A549 (cell line): ENCODE data around the gene CLEC20A. TPM values are rescaled to one million over a fixed set of nuclear protein-coding genes. Genes with fewer than 3 reads are reported as not detected.

Source experiments
- ATAC-seq, 2 experiments: fragments of 200-7000 bp in 1 of 2; fragments of >200 bp in 1 of 2; cut with Nextera tagmentation in 1 of 2; cut with Tn5 transposase in 1 of 2; 3 replicates each; pipeline versions ENCODE4 v1.8.0 to v1.9.1; 2018 to 2020; ENCODE audit warnings: mild to moderate bottlenecking in 1 of 2, moderate library complexity in 1 of 2
- CTCF ChIA-PET: fragments of 300-600 bp; sonication (Branson Sonifier 250); formaldehyde crosslinking; extraction: SDS; loops from one replicate; lab custom pipeline; 2021; ENCODE audit warnings: antibody characterized with exemption, inconsistent platforms; lab: Yijun Ruan, JAX
- POLR2A ChIA-PET: fragments of 350-600 bp; formaldehyde crosslinking; extraction: SDS; loops from one replicate; lab custom pipeline; 2021; ENCODE audit warnings: antibody characterized with exemption, inconsistent platforms; lab: Yijun Ruan, JAX
- DNase-seq, 2 experiments: peaks; one replicate each; pipeline versions ENCODE4 v3.0.0 to v3.0.0-alpha.2; 2011 to 2016; ENCODE audit warnings: low read depth in 1 of 2, low spot score in 1 of 2
- FAIRE-seq: peaks from 2 replicates; lab custom pipeline; 2011; peaks lifted over from hg19 to GRCh38; lab: Jason Lieb, UNC
- H3K27ac ChIP-seq, 2 experiments: fragments of >200 bp; sonication (Bioruptor Twin); formaldehyde crosslinking; 3 replicates each; pipeline ENCODE4 v1.5.1; 2016 to 2017
- H3K4me1 ChIP-seq: fragments of >200 bp; sonication (Bioruptor Twin); formaldehyde crosslinking; 3 replicates; pipeline ENCODE4 v1.6.1; 2016
- H3K4me2 ChIP-seq: fragments of >200 bp; sonication (Bioruptor Twin); formaldehyde crosslinking; 3 replicates; pipeline ENCODE4 v1.6.1; 2016
- H3K4me3 ChIP-seq: fragments of >200 bp; sonication (Bioruptor Twin); formaldehyde crosslinking; 3 replicates; pipeline ENCODE4 v1.5.1; 2016
- H3K9me3 ChIP-seq: fragments of >200 bp; sonication (Bioruptor Twin); formaldehyde crosslinking; 3 replicates; pipeline ENCODE4 v1.6.1; 2016
- CHD2 ChIP-seq: fragments of 150-350 bp; IDR thresholded peaks from 2 replicates; pipeline ENCODE4 v1.6.1; 2014; ENCODE audit warnings: low read length; ENCODE audit not compliant: partially characterized antibody
- FOSB ChIP-seq: fragments of 250-450 bp; sonication (Bioruptor Pico); IDR thresholded peaks from 2 replicates; pipeline ENCODE4 v1.5.0; 2020; ENCODE audit warnings: mild to moderate bottlenecking, moderate library complexity
- HDAC2 ChIP-seq: fragments of 200-600 bp; sonication (generic); IDR thresholded peaks from 2 replicates; pipeline ENCODE4 v1.6.1; 2016
- HEYL ChIP-seq: fragments of 250-450 bp; sonication (Bioruptor Pico); IDR thresholded peaks from 2 replicates; pipeline ENCODE4 v1.8.0; 2021; ENCODE audit warnings: mild to moderate bottlenecking, moderate library complexity
- HMGXB4 ChIP-seq: fragments of 250-450 bp; sonication (Bioruptor Pico); IDR thresholded peaks from 2 replicates; pipeline ENCODE4 v1.5.0; 2021; ENCODE audit warnings: mild to moderate bottlenecking, moderate library complexity, borderline replicate concordance
- HOXB13 ChIP-seq: fragments of 250-450 bp; sonication (Bioruptor Pico); IDR thresholded peaks from 2 replicates; pipeline ENCODE4 v1.5.0; 2020; ENCODE audit warnings: low read depth, mild to moderate bottlenecking, moderate library complexity
- JUNB ChIP-seq: fragments of >200 bp; sonication (Bioruptor Twin); formaldehyde crosslinking; IDR thresholded peaks from 2 replicates; pipeline ENCODE4 v1.6.1; 2016
- KDM1A ChIP-seq: fragments of 200-600 bp; sonication (generic); IDR thresholded peaks from 2 replicates; pipeline ENCODE4 v1.6.1; 2016; ENCODE audit warnings: low read depth, mild to moderate bottlenecking
- NPAS2 ChIP-seq: fragments of 250-450 bp; sonication (Bioruptor Pico); IDR thresholded peaks from 2 replicates; pipeline ENCODE4 v1.8.0; 2022; ENCODE audit warnings: mild to moderate bottlenecking, moderate library complexity, borderline replicate concordance
- POLR2A ChIP-seq: IDR thresholded peaks from 2 replicates; pipeline ENCODE4 v1.6.1; 2012; ENCODE audit warnings: mild to moderate bottlenecking, low read length
- POLR2AphosphoS2 ChIP-seq: conservative IDR thresholded peaks from 2 replicates; pipeline ENCODE4 v1.6.1; 2012; ENCODE audit warnings: low read length, improper control_type of control experiment, inconsistent platforms
- RAD21 ChIP-seq, 2 experiments: fragments of >200 bp in 1 of 2; sonication (Bioruptor Twin) in 1 of 2; formaldehyde crosslinking in 1 of 2; IDR thresholded peaks in 1 of 2; conservative IDR thresholded peaks in 1 of 2; 2 replicates in 1 of 2; 3 replicates in 1 of 2; pipeline ENCODE4 v1.6.1; 2012 to 2018; ENCODE audit warnings: inconsistent platforms in 1 of 2
- RCOR1 ChIP-seq: fragments of 150-350 bp; IDR thresholded peaks from 2 replicates; pipeline ENCODE4 v1.6.1; 2014; ENCODE audit warnings: antibody characterized with exemption, low read length, low read depth
- RNF2 ChIP-seq: fragments of 200-600 bp; sonication (generic); IDR thresholded peaks from 2 replicates; pipeline ENCODE4 v1.6.1; 2016; ENCODE audit warnings: low read depth, mild to moderate bottlenecking, antibody characterized with exemption, moderate library complexity, borderline replicate concordance
- SMC3 ChIP-seq: fragments of >200 bp; sonication (Bioruptor Twin); formaldehyde crosslinking; IDR thresholded peaks from 3 replicates; pipeline ENCODE4 v1.6.1; 2018; ENCODE audit warnings: inconsistent platforms
- TFCP2L1 ChIP-seq: fragments of 250-450 bp; sonication (Bioruptor Pico); IDR thresholded peaks from 2 replicates; pipeline ENCODE4 v1.5.0; 2021; ENCODE audit warnings: mild to moderate bottlenecking
- TP53 ChIP-seq: fragments of 250-450 bp; sonication (Bioruptor Pico); IDR thresholded peaks from 2 replicates; pipeline ENCODE4 v1.5.0; 2021; ENCODE audit warnings: mild to moderate bottlenecking, moderate library complexity
- ZFP36 ChIP-seq: fragments of 450-650 bp; IDR thresholded peaks from 2 replicates; pipeline ENCODE4 v1.6.1; 2014; ENCODE audit warnings: borderline replicate concordance; ENCODE audit not compliant: partially characterized antibody
- whole genome bisulfite sequencing: methylation state at CpG from one replicate; pipeline ENCODE4 v1.1.6; 2017; ENCODE audit errors: missing lambda C conversion rate; 5-methylcytosine and 5-hydroxymethylcytosine counted together
- polyA plus RNA-seq, 4 experiments: library from polyadenylated mRNA; depleted of rRNA in 3 of 4; stranded (reverse); fragments of >200 nt; fragmentation: RNase III in 1 of 4; extraction: RNeasy Plus Mini Kit Qiagen cat#74134 plus additional on column Dnase treatment in 1 of 4; gene quantifications; 2 replicates in 3 of 4; 3 replicates in 1 of 4; pipeline ENCODE4 v1.2.3, GENCODE V29; 2011 to 2017
- TF ChIP-seq, protein P1 (sequence below): IDR thresholded peaks from 2 replicates; pipeline ENCODE4 v1.6.1; 2012
- TF ChIP-seq, protein P2 (sequence below): fragments of 200-600 bp; sonication (generic); IDR thresholded peaks from 2 replicates; pipeline ENCODE4 v1.6.1; 2016; ENCODE audit warnings: antibody characterized with exemption, mild to moderate bottlenecking, moderate library complexity
- TF ChIP-seq, protein P3 (sequence below): fragments of >200 bp; sonication (Bioruptor Twin); formaldehyde crosslinking; IDR thresholded peaks from 3 replicates; pipeline ENCODE4 v1.5.1; 2016

The CLEC20A gene
- polyA plus RNA-seq, 2 of the 4 experiments (the other 2 are of a cell fraction), result not detected

DNA sequence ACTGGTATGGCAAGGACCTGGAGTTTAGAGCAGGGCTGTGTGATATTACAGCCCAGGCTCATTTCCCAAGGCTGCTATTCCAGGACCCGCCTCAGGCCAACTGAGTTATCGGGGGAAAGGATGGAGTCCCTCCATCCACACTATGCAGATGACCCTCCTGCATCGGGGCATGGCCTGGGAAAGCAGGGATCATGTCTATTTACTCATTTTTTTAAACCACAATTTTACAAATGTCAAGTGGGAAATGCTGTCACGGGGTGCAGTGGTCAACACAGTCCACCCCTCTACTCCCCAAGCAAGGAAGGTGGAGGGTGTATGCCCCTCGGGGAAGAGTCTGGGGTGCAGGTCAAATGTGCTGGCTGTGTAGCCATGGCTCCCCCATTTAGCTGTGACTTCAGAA is 6.1 kb upstream of the CLEC20A start:
- Histone ChIP-seq H3K4me1 (no peaks in the 10 kb centered on the region), H3K4me3 (no peak overlapping the region), H3K27ac (no peak overlapping the region), H3K4me2 (no peak overlapping the region), H3K9me3 (no peaks in the 10 kb centered on the region)
- TF ChIP-seq HEYL (CRISPR knock-in tag) (no peak), TFCP2L1 (no peak), HOXB13 (CRISPR knock-in tag) (no peak), ZFP36 (no peak), NPAS2 (CRISPR knock-in tag) (no peak), HDAC2 (no peak)
- TF ChIP-seq, protein P1, sequence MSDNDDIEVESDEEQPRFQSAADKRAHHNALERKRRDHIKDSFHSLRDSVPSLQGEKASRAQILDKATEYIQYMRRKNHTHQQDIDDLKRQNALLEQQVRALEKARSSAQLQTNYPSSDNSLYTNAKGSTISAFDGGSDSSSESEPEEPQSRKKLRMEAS, result no peak
- TF ChIP-seq, protein P2, sequence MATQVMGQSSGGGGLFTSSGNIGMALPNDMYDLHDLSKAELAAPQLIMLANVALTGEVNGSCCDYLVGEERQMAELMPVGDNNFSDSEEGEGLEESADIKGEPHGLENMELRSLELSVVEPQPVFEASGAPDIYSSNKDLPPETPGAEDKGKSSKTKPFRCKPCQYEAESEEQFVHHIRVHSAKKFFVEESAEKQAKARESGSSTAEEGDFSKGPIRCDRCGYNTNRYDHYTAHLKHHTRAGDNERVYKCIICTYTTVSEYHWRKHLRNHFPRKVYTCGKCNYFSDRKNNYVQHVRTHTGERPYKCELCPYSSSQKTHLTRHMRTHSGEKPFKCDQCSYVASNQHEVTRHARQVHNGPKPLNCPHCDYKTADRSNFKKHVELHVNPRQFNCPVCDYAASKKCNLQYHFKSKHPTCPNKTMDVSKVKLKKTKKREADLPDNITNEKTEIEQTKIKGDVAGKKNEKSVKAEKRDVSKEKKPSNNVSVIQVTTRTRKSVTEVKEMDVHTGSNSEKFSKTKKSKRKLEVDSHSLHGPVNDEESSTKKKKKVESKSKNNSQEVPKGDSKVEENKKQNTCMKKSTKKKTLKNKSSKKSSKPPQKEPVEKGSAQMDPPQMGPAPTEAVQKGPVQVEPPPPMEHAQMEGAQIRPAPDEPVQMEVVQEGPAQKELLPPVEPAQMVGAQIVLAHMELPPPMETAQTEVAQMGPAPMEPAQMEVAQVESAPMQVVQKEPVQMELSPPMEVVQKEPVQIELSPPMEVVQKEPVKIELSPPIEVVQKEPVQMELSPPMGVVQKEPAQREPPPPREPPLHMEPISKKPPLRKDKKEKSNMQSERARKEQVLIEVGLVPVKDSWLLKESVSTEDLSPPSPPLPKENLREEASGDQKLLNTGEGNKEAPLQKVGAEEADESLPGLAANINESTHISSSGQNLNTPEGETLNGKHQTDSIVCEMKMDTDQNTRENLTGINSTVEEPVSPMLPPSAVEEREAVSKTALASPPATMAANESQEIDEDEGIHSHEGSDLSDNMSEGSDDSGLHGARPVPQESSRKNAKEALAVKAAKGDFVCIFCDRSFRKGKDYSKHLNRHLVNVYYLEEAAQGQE, result no peak
- ATAC-seq (no peak), FAIRE-seq (no peak), DNase-seq (no peak)
- ChIA-PET CTCF (interaction anchor here (0.8 to 6.0 kb wide), 10 partner anchors 11 to 192 kb away, joined by 3 to 54 read pairs (median 7); partner anchors contain the start of gene TEX35), POLR2A (no interaction called here)
- 36% methylated on average over 5 of the region's 5 CpGs for WGBS

DNA sequence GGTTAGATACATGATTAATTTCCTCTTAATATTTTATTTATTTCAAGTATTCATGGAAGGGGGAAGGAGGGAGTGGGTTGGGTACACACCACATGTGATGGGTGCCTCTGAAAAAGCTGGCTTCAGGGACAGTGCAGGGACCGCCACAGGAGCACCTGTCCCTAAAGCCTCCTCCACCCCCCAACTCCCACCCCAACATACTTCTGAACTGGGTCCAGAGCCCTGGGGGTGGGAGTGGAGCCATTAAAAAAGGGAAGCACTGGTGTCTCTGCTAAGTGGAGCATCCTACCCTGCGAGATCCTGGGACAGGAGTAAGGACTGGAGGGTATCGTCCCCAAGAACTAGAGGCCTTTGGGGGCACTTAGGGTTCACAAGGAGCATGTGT is 5.6 kb upstream of the CLEC20A start:
- no peak for ATAC-seq
- no peak for FAIRE-seq
- WGBS, result 62% methylated on average over 3 of the region's 3 CpGs
- H3K4me3 ChIP-seq, result no peak overlapping the region
- H3K4me2 ChIP-seq, result no peak overlapping the region
- H3K27ac ChIP-seq, result no peak overlapping the region
- ChIA-PET CTCF (interaction anchor here (0.6 to 6.0 kb wide), 35 partner anchors 10 to 559 kb away, joined by 3 to 54 read pairs (median 4); partner anchors contain the start of gene TEX35), POLR2A (no interaction called here)
- DNase-seq, result no peak
- no peak for TF ChIP-seq HMGXB4
- no peak for TF ChIP-seq KDM1A
- TF ChIP-seq RNF2, result no peak
- TF ChIP-seq FOSB (CRISPR knock-in tag), result no peak
- no peak for TF ChIP-seq POLR2A
- TF ChIP-seq JUNB, result no peak
- no peak for TF ChIP-seq CHD2
- no peaks in the 10 kb centered on the region for H3K4me1 ChIP-seq
- H3K9me3 ChIP-seq, result no peaks in the 10 kb centered on the region

DNA sequence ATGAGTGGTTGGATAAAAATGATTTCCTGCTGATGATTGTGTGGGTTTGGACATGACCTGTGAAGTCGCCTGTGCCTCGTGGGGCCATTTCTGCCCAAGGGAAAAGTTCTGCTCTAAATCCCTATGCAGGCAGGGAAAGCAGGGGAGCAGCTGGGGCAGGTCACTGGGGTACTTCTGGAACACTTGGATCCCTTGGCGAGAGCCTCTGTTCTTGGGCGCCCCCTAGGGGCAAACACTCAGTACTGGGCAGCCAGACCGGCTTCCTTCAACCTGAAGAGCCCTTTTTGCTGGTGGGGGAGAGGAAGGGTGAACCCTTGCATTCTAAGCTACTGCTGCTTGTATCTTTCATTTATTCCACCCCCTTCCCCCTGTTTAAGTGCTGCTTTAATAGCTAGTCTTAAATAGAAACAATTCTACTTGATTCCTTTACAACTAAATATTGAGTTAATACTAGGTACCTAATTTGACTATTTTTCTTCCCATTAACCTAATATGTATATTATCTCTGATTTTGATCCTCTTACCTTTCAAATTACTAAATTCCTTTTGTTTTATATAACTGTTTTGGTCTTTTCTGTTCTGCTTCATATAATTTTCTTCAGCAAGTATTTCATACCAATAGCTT is 5.1 kb upstream of the CLEC20A start:
- ChIA-PET CTCF (interaction anchor here (0.5 to 6.0 kb wide), 43 partner anchors 10 to 1607 kb away, joined by 3 to 54 read pairs (median 4); partner anchors contain the start of gene TEX35), POLR2A (no interaction called here)
- 9% methylated on average over 5 of the region's 5 CpGs for WGBS
- TF ChIP-seq RCOR1, result no peak
- TF ChIP-seq POLR2AphosphoS2, result no peak
- TF ChIP-seq, protein P3, sequence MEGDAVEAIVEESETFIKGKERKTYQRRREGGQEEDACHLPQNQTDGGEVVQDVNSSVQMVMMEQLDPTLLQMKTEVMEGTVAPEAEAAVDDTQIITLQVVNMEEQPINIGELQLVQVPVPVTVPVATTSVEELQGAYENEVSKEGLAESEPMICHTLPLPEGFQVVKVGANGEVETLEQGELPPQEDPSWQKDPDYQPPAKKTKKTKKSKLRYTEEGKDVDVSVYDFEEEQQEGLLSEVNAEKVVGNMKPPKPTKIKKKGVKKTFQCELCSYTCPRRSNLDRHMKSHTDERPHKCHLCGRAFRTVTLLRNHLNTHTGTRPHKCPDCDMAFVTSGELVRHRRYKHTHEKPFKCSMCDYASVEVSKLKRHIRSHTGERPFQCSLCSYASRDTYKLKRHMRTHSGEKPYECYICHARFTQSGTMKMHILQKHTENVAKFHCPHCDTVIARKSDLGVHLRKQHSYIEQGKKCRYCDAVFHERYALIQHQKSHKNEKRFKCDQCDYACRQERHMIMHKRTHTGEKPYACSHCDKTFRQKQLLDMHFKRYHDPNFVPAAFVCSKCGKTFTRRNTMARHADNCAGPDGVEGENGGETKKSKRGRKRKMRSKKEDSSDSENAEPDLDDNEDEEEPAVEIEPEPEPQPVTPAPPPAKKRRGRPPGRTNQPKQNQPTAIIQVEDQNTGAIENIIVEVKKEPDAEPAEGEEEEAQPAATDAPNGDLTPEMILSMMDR, result peak; percentile 84
- TF ChIP-seq TP53, result no peak
- peak; percentile 72 to 80 for TF ChIP-seq RAD21 (conservative IDR thresholded peaks at IDR 0.05 in 1 of 2, IDR thresholded peaks at IDR 0.05 in 1 of 2)
- no peak for TF ChIP-seq ZFP36
- peak; percentile 71 for TF ChIP-seq SMC3
- FAIRE-seq (no peak), DNase-seq (peak; percentile 62 to 80), ATAC-seq (peak; percentile 76 to 92)
- H3K4me3 ChIP-seq, result no peak overlapping the region
- H3K4me2 ChIP-seq, result no peak overlapping the region
- no peaks in the 10 kb centered on the region for H3K9me3 ChIP-seq
- no peaks in the 10 kb centered on the region for H3K4me1 ChIP-seq
- H3K27ac ChIP-seq, result no peak overlapping the region
